Measurements from ENCODE around the gene PDE9A. TPM values are rescaled to one million over a fixed set of nuclear protein-coding genes. Genes with fewer than 3 reads are reported as not detected.
A peak's percentile ranks its signal among the peaks of the same experiment; 100 is the strongest.

The PDE9A gene
- total RNA-seq, 1 donor from 2014 or later: 13.1 TPM

GRCh38 chr21:42780617-42781016, 127.2 kb downstream of the PDE9A start:
- H3K4me1 Mint-ChIP-seq: peaks cover 31% of the 10 kb centered on the region
- intact Hi-C loops (cut with micrococcal nuclease): loop anchor here (5.0 kb wide), 2 partner anchors 43 to 98 kb away; no protein-coding TSS in a partner anchor
- H3K9me3 Mint-ChIP-seq: no peaks in the 10 kb centered on the region
- H3K4me3 Mint-ChIP-seq: no peak overlapping the region
- no peak overlapping the region for H3K27ac Mint-ChIP-seq
- DNase-seq: no peak
- peaks cover 30% of the 10 kb centered on the region for H3K27me3 Mint-ChIP-seq
- peaks cover 2% of the 10 kb centered on the region for H3K36me3 Mint-ChIP-seq (ENCODE audit: low read depth)

- intact Hi-C loops (cut with micrococcal nuclease): loop anchor here (5.0 kb wide), 2 partner anchors 44 to 99 kb away; no protein-coding TSS in a partner anchor
- H3K4me1 Mint-ChIP-seq: peaks cover 31% of the 10 kb centered on the region
- DNase-seq: no peak
- peak overlapping the region; percentile 29 for H3K4me3 Mint-ChIP-seq
- H3K36me3 Mint-ChIP-seq (ENCODE audit: low read depth): peaks cover 2% of the 10 kb centered on the region
- H3K27me3 Mint-ChIP-seq: peaks cover 30% of the 10 kb centered on the region
- no peak overlapping the region for H3K27ac Mint-ChIP-seq
- H3K9me3 Mint-ChIP-seq: no peaks in the 10 kb centered on the region
Observed at GRCh38 chr21:42781150-42781970, 127.9 kb downstream of the PDE9A start.

- Mint-ChIP-seq H3K36me3 (ENCODE audit: low read depth) (no peaks in the 10 kb centered on the region), H3K4me3 (no peak overlapping the region), H3K27me3 (peaks cover 31% of the 10 kb centered on the region), H3K9me3 (peaks cover 5% of the 10 kb centered on the region), H3K27ac (no peak overlapping the region), H3K4me1 (peaks cover 30% of the 10 kb centered on the region)
- no peak for DNase-seq
- intact Hi-C loops (cut with micrococcal nuclease): loop anchor here (5.0 kb wide), 2 partner anchors 45 to 100 kb away; no protein-coding TSS in a partner anchor
Observed at GRCh38 chr21:42781971-42782722, 128.7 kb downstream of the PDE9A start.

- intact Hi-C loops (cut with micrococcal nuclease): loop anchor here (5.0 kb wide), 2 partner anchors 45 to 100 kb away; no protein-coding TSS in a partner anchor
- no peak overlapping the region for H3K4me3 Mint-ChIP-seq
Observed at GRCh38 chr21:42782723-42783242, 129.4 kb downstream of the PDE9A start.

GRCh38 chr21:42784276-42784675, 130.9 kb downstream of the PDE9A start:
- no peak for DNase-seq
- Mint-ChIP-seq H3K36me3 (ENCODE audit: low read depth) (no peaks in the 10 kb centered on the region), H3K27me3 (peaks cover 31% of the 10 kb centered on the region), H3K4me1 (peaks cover 30% of the 10 kb centered on the region), H3K27ac (peak overlapping the region; percentile 96), H3K4me3 (peak overlapping the region; percentile 66), H3K9me3 (peaks cover 5% of the 10 kb centered on the region)
- intact Hi-C loops (cut with micrococcal nuclease): loop anchor here (5.0 kb wide), 2 partner anchors 47 to 102 kb away; no protein-coding TSS in a partner anchor

More at GRCh38 chr21:42782723-42783242, 129.4 kb downstream of the PDE9A start:
- no peak for DNase-seq
- H3K27ac Mint-ChIP-seq: no peak overlapping the region
- H3K9me3 Mint-ChIP-seq: peaks cover 5% of the 10 kb centered on the region
- H3K36me3 Mint-ChIP-seq (ENCODE audit: low read depth): no peaks in the 10 kb centered on the region
- peaks cover 28% of the 10 kb centered on the region for H3K27me3 Mint-ChIP-seq
- peaks cover 30% of the 10 kb centered on the region for H3K4me1 Mint-ChIP-seq

GRCh38 chr21:42784896-42785451, 131.6 kb downstream of the PDE9A start:
- H3K4me1 Mint-ChIP-seq: peaks cover 30% of the 10 kb centered on the region
- peaks cover 28% of the 10 kb centered on the region for H3K27me3 Mint-ChIP-seq
- peak overlapping the region; percentile 84 for H3K27ac Mint-ChIP-seq
- DNase-seq: no peak
- H3K36me3 Mint-ChIP-seq (ENCODE audit: low read depth): no peaks in the 10 kb centered on the region
- H3K4me3 Mint-ChIP-seq: peak overlapping the region; percentile 44
- peaks cover 5% of the 10 kb centered on the region for H3K9me3 Mint-ChIP-seq
- intact Hi-C loops (cut with micrococcal nuclease): loop anchor here (5.0 kb wide), 2 partner anchors 48 to 103 kb away; no protein-coding TSS in a partner anchor

- Mint-ChIP-seq H3K27me3 (peaks cover 23% of the 10 kb centered on the region), H3K36me3 (ENCODE audit: low read depth) (no peaks in the 10 kb centered on the region), H3K9me3 (peaks cover 5% of the 10 kb centered on the region), H3K4me3 (no peak overlapping the region), H3K27ac (no peak overlapping the region), H3K4me1 (peaks cover 30% of the 10 kb centered on the region)
- intact Hi-C loops (cut with micrococcal nuclease): no loop called here
- no peak for DNase-seq
Observed at GRCh38 chr21:42785666-42786427, 132.4 kb downstream of the PDE9A start.

- Mint-ChIP-seq H3K9me3 (peaks cover 5% of the 10 kb centered on the region), H3K27me3 (peaks cover 18% of the 10 kb centered on the region), H3K27ac (no peak overlapping the region), H3K4me1 (peaks cover 24% of the 10 kb centered on the region), H3K36me3 (ENCODE audit: low read depth) (no peaks in the 10 kb centered on the region), H3K4me3 (no peak overlapping the region)
- no peak for DNase-seq
- intact Hi-C loops (cut with micrococcal nuclease): no loop called here
Observed at GRCh38 chr21:42786884-42787283, 133.5 kb downstream of the PDE9A start.

GRCh38 chr21:42787613-42788012, 134.2 kb downstream of the PDE9A start:
- intact Hi-C loops (cut with micrococcal nuclease): no loop called here
- H3K4me1 Mint-ChIP-seq: peaks cover 18% of the 10 kb centered on the region
- peaks cover 11% of the 10 kb centered on the region for H3K27me3 Mint-ChIP-seq
- no peak for DNase-seq
- peaks cover 5% of the 10 kb centered on the region for H3K9me3 Mint-ChIP-seq
- no peak overlapping the region for H3K4me3 Mint-ChIP-seq
- H3K36me3 Mint-ChIP-seq (ENCODE audit: low read depth): no peaks in the 10 kb centered on the region
- H3K27ac Mint-ChIP-seq: no peak overlapping the region

- Mint-ChIP-seq H3K4me3 (no peak overlapping the region), H3K9me3 (peaks cover 5% of the 10 kb centered on the region), H3K27ac (no peak overlapping the region), H3K4me1 (peaks cover 2% of the 10 kb centered on the region), H3K36me3 (ENCODE audit: low read depth) (no peaks in the 10 kb centered on the region), H3K27me3 (peaks cover 18% of the 10 kb centered on the region)
- intact Hi-C loops (cut with micrococcal nuclease): no loop called here
- no peak for DNase-seq
Observed at GRCh38 chr21:42790520-42791065, 137.2 kb downstream of the PDE9A start.

GRCh38 chr21:42793774-42794173, 140.4 kb downstream of the PDE9A start:
- H3K27ac Mint-ChIP-seq: no peak overlapping the region
- no peak for DNase-seq
- no peaks in the 10 kb centered on the region for H3K36me3 Mint-ChIP-seq (ENCODE audit: low read depth)
- no peaks in the 10 kb centered on the region for H3K9me3 Mint-ChIP-seq
- H3K27me3 Mint-ChIP-seq: peaks cover 13% of the 10 kb centered on the region
- no peaks in the 10 kb centered on the region for H3K4me1 Mint-ChIP-seq
- no peak overlapping the region for H3K4me3 Mint-ChIP-seq
- intact Hi-C loops (cut with micrococcal nuclease): no loop called here

GRCh38 chr21:42794551-42794950, 141.1 kb downstream of the PDE9A start:
- Mint-ChIP-seq H3K27me3 (peaks cover 13% of the 10 kb centered on the region), H3K36me3 (ENCODE audit: low read depth) (no peaks in the 10 kb centered on the region), H3K4me3 (no peak overlapping the region), H3K27ac (no peak overlapping the region), H3K9me3 (no peaks in the 10 kb centered on the region), H3K4me1 (peaks cover 3% of the 10 kb centered on the region)
- intact Hi-C loops (cut with micrococcal nuclease): no loop called here
- DNase-seq: no peak
